Type B pancreatic cell (in vitro differentiated cells): ENCODE results near the gene CHD2. TPM values are rescaled to one million over a fixed set of nuclear protein-coding genes. Genes with fewer than 3 reads are reported as not detected.
A peak's percentile ranks its signal among the peaks of the same experiment; 100 is the strongest.

Experiments used
- DNase-seq: peaks from one replicate; pipeline ENCODE4 v3.0.0; 2021; ENCODE audit warnings: mixed read lengths; ENCODE audit not compliant: unreplicated experiment; ENCODE audit errors: extremely low spot score
- H3K27ac Mint-ChIP-seq: 2 replicates; pipeline ENCODE4 v1.8.0; 2021; ENCODE audit warnings: mild to moderate bottlenecking, mixed read lengths
- H3K27me3 Mint-ChIP-seq: 2 replicates; pipeline ENCODE4 v1.8.0; 2021; ENCODE audit warnings: mixed read lengths
- H3K36me3 Mint-ChIP-seq: 2 replicates; pipeline ENCODE4 v1.8.0; 2021; ENCODE audit warnings: mixed read lengths
- H3K4me1 Mint-ChIP-seq: one replicate; pipeline ENCODE4 v1.8.0; 2021; ENCODE audit warnings: mixed read lengths; ENCODE audit not compliant: unreplicated experiment
- H3K4me3 Mint-ChIP-seq: 2 replicates; pipeline ENCODE4 v1.8.0; 2021; ENCODE audit warnings: mild to moderate bottlenecking, mixed read lengths
- H3K9me3 Mint-ChIP-seq: 2 replicates; pipeline ENCODE4 v1.8.0; 2021; ENCODE audit warnings: mixed read lengths
- total RNA-seq: library from RNA; stranded (reverse); gene quantifications from 2 replicates; pipeline ENCODE4 v1.2.1, GENCODE V29; 2021; ENCODE audit warnings: low replicate concordance
- TF ChIP-seq, protein P1 (sequence below): fragments of 200-600 bp; sonication (generic); conservative IDR thresholded peaks from 2 replicates; pipeline ENCODE4 v1.5.0; 2021; ENCODE audit warnings: antibody characterized with exemption, mild to moderate bottlenecking

The CHD2 gene
- total RNA-seq, 1 donor from 2014 or later: 135 TPM

DNA sequence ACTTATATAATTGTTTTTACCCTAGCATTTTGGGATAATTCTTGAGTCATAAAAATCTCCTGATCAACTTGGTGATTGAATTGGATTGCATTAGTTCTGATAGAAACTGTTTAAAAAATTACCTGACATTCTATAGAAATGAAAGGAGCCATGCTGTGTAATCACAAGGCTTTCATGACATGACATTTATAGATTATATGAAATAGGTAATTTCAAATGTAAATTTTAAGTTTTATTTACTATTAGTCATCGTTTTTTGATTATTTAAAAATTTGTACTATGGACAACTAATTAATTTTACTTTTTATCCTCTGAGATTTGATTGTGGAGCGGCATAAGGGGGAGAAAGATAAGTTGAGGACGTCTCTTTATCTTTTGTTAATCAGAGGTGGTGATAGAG is 12.3 kb upstream of the CHD2 start:
- Mint-ChIP-seq H3K36me3 (peaks cover 70% of the 10 kb centered on the region), H3K4me3 (peak overlapping the region; percentile 41), H3K4me1 (peaks cover 29% of the 10 kb centered on the region), H3K27ac (peak overlapping the region; percentile 29), H3K27me3 (no peaks in the 10 kb centered on the region), H3K9me3 (no peaks in the 10 kb centered on the region)
- no peak for DNase-seq
- TF ChIP-seq, protein P1, sequence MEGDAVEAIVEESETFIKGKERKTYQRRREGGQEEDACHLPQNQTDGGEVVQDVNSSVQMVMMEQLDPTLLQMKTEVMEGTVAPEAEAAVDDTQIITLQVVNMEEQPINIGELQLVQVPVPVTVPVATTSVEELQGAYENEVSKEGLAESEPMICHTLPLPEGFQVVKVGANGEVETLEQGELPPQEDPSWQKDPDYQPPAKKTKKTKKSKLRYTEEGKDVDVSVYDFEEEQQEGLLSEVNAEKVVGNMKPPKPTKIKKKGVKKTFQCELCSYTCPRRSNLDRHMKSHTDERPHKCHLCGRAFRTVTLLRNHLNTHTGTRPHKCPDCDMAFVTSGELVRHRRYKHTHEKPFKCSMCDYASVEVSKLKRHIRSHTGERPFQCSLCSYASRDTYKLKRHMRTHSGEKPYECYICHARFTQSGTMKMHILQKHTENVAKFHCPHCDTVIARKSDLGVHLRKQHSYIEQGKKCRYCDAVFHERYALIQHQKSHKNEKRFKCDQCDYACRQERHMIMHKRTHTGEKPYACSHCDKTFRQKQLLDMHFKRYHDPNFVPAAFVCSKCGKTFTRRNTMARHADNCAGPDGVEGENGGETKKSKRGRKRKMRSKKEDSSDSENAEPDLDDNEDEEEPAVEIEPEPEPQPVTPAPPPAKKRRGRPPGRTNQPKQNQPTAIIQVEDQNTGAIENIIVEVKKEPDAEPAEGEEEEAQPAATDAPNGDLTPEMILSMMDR: no peak

DNA sequence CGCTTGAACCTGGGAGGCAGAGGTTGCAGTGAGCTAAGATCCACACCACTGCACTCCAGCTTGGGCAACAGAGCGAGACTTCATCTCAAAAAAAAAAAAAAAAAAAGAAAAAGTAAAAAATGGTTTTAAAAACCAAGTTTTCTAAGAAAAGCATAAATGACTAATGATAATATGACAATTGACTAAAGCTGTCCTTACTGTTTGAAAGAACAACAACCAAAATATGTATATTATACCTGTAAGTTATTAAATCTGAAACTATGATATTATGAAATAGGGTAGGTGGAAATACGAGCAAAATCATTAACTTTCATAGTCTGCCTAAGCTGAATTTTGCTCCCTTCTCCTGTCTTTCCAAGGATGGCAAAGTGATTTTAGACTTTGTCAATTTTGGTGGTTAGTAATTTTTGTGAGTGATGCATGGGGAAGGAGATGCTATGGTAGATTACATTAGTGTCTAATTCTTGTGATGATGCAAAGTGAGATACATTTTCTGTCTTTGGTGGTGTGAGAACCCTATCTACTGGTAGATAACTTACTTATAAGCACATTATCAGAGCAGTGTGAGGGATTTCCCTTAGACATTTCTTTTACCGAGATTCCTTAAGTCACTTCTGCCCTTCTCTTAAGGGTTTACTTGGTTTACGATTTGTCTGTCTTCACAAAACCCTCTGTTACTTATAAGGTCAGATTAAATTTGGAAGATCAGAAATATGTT is 10.6 kb upstream of the CHD2 start:
- peaks cover 73% of the 10 kb centered on the region for H3K36me3 Mint-ChIP-seq
- H3K9me3 Mint-ChIP-seq: no peaks in the 10 kb centered on the region
- peaks cover 29% of the 10 kb centered on the region for H3K4me1 Mint-ChIP-seq
- DNase-seq: no peak
- TF ChIP-seq, protein P1: no peak
- no peaks in the 10 kb centered on the region for H3K27me3 Mint-ChIP-seq
- H3K27ac Mint-ChIP-seq: peak overlapping the region; percentile 63
- H3K4me3 Mint-ChIP-seq: peak overlapping the region; percentile 27

DNA sequence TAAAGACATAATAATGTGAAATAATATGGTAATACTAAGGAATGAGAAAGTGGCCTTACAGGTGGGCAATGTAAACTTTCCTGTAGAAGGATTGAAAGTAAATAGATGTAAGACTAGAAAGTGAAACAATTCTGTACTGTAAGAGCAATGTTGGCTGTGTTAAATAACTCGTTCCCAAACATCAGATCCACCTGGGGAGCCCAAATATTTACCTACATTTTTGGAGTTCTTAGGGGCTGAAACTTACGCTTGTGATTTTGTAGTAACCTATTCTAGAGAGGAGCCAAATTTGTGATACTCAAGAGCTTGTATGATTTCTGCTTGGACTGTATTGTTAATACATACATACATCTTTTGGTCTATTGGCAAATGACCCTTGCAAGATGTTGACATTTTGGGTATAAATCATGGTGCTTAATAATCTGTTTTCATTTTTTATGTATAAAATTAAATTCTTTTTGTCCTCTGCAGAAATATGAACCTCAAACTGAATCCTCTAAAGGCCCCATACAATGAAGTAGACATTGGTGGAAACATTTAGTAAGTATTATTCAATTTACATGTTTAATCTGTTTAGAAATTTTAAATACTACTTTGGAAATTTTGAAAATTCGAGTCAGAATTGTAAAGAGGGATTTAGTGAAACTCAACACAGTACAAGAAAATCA is 8.5 kb upstream of the CHD2 start:
- DNase-seq: no peak
- TF ChIP-seq, protein P1: no peak
- peak overlapping the region; percentile 41 for H3K27ac Mint-ChIP-seq
- H3K27me3 Mint-ChIP-seq: no peaks in the 10 kb centered on the region
- no peaks in the 10 kb centered on the region for H3K9me3 Mint-ChIP-seq
- peaks cover 35% of the 10 kb centered on the region for H3K4me1 Mint-ChIP-seq
- H3K36me3 Mint-ChIP-seq: peaks cover 71% of the 10 kb centered on the region
- H3K4me3 Mint-ChIP-seq: peak overlapping the region; percentile 16

DNA sequence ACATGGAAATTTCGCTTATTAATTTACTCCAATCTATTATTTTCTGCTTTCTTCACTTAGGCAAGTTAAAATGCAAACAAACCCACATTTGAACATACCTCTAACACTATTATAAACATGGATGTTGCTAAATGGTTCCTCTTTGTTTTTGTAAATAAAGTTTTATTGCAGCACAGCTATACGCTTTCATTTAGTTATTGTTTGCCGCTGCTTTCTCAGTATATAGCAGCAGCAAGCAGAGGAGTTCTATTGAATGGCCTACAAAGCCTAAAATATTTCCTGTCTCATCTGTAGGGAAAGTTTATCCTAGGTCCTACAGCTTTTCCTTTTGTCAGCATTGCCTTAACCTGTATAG is 7.9 kb upstream of the CHD2 start:
- DNase-seq: no peak
- peaks cover 69% of the 10 kb centered on the region for H3K36me3 Mint-ChIP-seq
- TF ChIP-seq, protein P1: no peak
- H3K27ac Mint-ChIP-seq: no peak overlapping the region
- H3K27me3 Mint-ChIP-seq: no peaks in the 10 kb centered on the region
- no peaks in the 10 kb centered on the region for H3K9me3 Mint-ChIP-seq
- no peak overlapping the region for H3K4me3 Mint-ChIP-seq
- H3K4me1 Mint-ChIP-seq: peaks cover 32% of the 10 kb centered on the region

DNA sequence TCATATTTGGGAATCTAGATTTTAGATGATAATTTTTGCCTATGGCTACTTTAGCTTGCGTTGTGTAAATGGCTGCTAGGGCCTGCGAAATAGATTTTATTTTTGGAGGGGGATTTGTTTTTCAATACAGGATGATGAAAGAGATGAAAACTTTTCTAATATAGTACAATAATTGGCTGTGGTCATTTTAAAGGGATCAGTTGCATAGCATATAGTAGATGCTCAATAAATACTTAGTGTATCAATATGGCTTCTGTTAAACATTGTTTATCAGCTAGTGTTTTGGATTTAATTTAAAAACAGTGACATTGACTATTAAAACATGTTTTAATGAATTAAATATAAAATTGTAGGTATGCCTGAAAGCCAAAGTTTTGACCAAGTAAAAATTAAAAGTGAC is 6.9 kb upstream of the CHD2 start:
- H3K9me3 Mint-ChIP-seq: no peaks in the 10 kb centered on the region
- H3K27me3 Mint-ChIP-seq: no peaks in the 10 kb centered on the region
- no peak overlapping the region for H3K27ac Mint-ChIP-seq
- H3K4me1 Mint-ChIP-seq: peaks cover 25% of the 10 kb centered on the region
- H3K36me3 Mint-ChIP-seq: peaks cover 71% of the 10 kb centered on the region
- TF ChIP-seq, protein P1: no peak
- no peak for DNase-seq
- no peak overlapping the region for H3K4me3 Mint-ChIP-seq
